Kidney epithelial cell (primary cell): ENCODE results near the gene OAT. TPM values are rescaled to one million over a fixed set of nuclear protein-coding genes. Genes with fewer than 3 reads are reported as not detected.

Source experiments
- DNase-seq: peaks from one replicate; pipeline ENCODE4 v3.0.0-alpha.2; 2010; ENCODE audit warnings: low read depth
- H3K27me3 ChIP-seq: 2 replicates; pipeline ENCODE4 v1.6.0; 2011; ENCODE audit warnings: low read length; ENCODE audit not compliant: control insufficient read depth, insufficient read depth
- H3K36me3 ChIP-seq: 2 replicates; pipeline ENCODE4 v1.5.1; 2011; ENCODE audit warnings: low read length; ENCODE audit not compliant: control insufficient read depth, insufficient read depth
- H3K4me3 ChIP-seq: 2 replicates; pipeline ENCODE4 v1.5.1; 2011; ENCODE audit warnings: low read depth, mild to moderate bottlenecking, control low read depth, low read length
- CTCF ChIP-seq: IDR thresholded peaks from 2 replicates; pipeline ENCODE4 v1.5.1; 2011; ENCODE audit warnings: mild to moderate bottlenecking, moderate library complexity, low read length, control low read depth, inconsistent platforms; ENCODE audit not compliant: insufficient read depth, poor library complexity, severe bottlenecking
- total RNA-seq: library from RNA; depleted of rRNA; stranded (reverse); fragments of >200 nt; gene quantifications from 2 replicates; pipeline ENCODE4 v1.2.3, GENCODE V29; 2015

Gene OAT
- total RNA-seq, 1 donor from 2014 or later: 64.8 TPM

GRCh38 chr10:124425227-124425962, 6.7 kb upstream of the OAT start:
- Histone ChIP-seq H3K27me3 (peaks cover 2% of the 10 kb centered on the region), H3K36me3 (no peaks in the 10 kb centered on the region), H3K4me3 (no peak overlapping the region)
- no peak for TF ChIP-seq CTCF
- no peak for DNase-seq

GRCh38 chr10:124423813-124424212, 5.1 kb upstream of the OAT start:
- DNase-seq: no peak
- Histone ChIP-seq H3K36me3 (no peaks in the 10 kb centered on the region), H3K27me3 (peaks cover 2% of the 10 kb centered on the region), H3K4me3 (no peak overlapping the region)
- TF ChIP-seq CTCF: no peak

GRCh38 chr10:124422742-124423141, 4.0 kb upstream of the OAT start:
- Histone ChIP-seq H3K36me3 (no peaks in the 10 kb centered on the region), H3K27me3 (peaks cover 2% of the 10 kb centered on the region), H3K4me3 (no peak overlapping the region)
- DNase-seq: no peak
- no peak for TF ChIP-seq CTCF

GRCh38 chr10:124420254-124420653, 1.5 kb upstream of the OAT start:
- DNase-seq: no peak

GRCh38 chr10:124419635-124420034, 912 bp upstream of the OAT start:
- H3K36me3 ChIP-seq: no peaks in the 10 kb centered on the region
- H3K4me3 ChIP-seq: no peak overlapping the region
- no peak for TF ChIP-seq CTCF
- no peak for DNase-seq
- peaks cover 2% of the 10 kb centered on the region for H3K27me3 ChIP-seq

More at GRCh38 chr10:124420254-124420653, 1.5 kb upstream of the OAT start:
- H3K27me3 ChIP-seq: peaks cover 2% of the 10 kb centered on the region
- no peak for TF ChIP-seq CTCF
- no peak overlapping the region for H3K4me3 ChIP-seq
- no peaks in the 10 kb centered on the region for H3K36me3 ChIP-seq
